ENCODE results near the gene COL27A1. TPM values are rescaled to one million over a fixed set of nuclear protein-coding genes. Genes with fewer than 3 reads are reported as not detected.

The COL27A1 gene
- total and polyA plus RNA-seq, 9 of the 15 experiments (the other 6 are each of a cell fraction or from before 2014, with no cell fraction given): 0.07 TPM; not detected in 8

DNA sequence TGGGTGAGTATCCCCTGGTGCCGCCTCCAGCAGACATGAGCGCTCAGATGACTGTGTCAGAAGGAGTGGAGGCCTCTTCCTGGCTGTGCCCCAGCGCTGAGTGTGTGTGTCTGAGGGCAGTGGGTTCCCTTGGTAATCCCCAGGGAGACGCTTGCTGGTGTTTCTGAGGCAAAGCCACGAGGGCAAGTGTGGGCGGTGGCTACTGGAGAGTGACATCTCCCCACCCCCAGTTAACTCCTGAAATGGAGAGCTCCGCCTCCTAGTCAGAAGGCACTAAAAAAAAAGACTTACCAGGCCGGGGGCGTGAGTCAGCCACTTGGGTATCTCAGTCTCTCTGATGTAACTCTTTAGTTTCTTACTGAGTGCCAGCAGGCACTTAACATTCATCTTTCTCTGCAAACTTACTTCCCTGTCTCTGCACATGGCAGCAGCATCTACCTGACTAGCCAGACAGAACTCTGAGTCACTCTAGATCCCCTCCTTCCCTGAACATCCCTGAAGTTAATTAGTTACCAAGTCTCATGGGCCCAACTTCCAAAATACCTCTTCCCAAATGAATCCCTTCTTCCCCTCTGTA is 193.7 kb downstream of the COL27A1 start (continued):
- TF ChIP-seq CREB5 (CRISPR knock-in tag; IDR thresholded peaks at IDR 0.05) (no peak), ZNF263 (CRISPR knock-in tag; IDR thresholded peaks at IDR 0.05; ENCODE audit: borderline replicate concordance) (no peak), RBM34 (IDR thresholded peaks at IDR 0.05; ENCODE audit: borderline replicate concordance, insufficient read depth, low read length) (no peak), FOXA1 (IDR thresholded peaks at IDR 0.05; ENCODE audit: borderline replicate concordance) (no peak), DDX20 (tag; IDR thresholded peaks at IDR 0.05; ENCODE audit: low read depth) (no peak), PBX2 (CRISPR knock-in tag; IDR thresholded peaks at IDR 0.05; ENCODE audit: low read depth) (no peak), PBX2 (tag; conservative IDR thresholded peaks at IDR 0.05; ENCODE audit: low read depth) (peak; percentile 77), EZH2 (IDR thresholded peaks at IDR 0.05; ENCODE audit: borderline replicate concordance, low read depth, low read length) (no peak), ZNF146 (CRISPR knock-in tag; IDR thresholded peaks at IDR 0.05; ENCODE audit: unreplicated experiment) (no peak), ZNF280A (IDR thresholded peaks at IDR 0.05; ENCODE audit: low read depth, partially characterized antibody) (no peak), RFX1 (IDR thresholded peaks at IDR 0.05) (peak; percentile 83), FOSL1 (tag; conservative IDR thresholded peaks at IDR 0.05) (peak; percentile 67), BMI1 (IDR thresholded peaks at IDR 0.05; ENCODE audit: low read length) (no peak), TEAD1 (CRISPR knock-in tag; IDR thresholded peaks at IDR 0.05) (peak in 1 of 2 experiments; percentile 56; a peak in 1 of 4 replicates), MAFG (tag; conservative IDR thresholded peaks at IDR 0.05) (peak; percentile 26; the same call in 1 of the 2 replicates)
- TF ChIP-seq, protein P1, sequence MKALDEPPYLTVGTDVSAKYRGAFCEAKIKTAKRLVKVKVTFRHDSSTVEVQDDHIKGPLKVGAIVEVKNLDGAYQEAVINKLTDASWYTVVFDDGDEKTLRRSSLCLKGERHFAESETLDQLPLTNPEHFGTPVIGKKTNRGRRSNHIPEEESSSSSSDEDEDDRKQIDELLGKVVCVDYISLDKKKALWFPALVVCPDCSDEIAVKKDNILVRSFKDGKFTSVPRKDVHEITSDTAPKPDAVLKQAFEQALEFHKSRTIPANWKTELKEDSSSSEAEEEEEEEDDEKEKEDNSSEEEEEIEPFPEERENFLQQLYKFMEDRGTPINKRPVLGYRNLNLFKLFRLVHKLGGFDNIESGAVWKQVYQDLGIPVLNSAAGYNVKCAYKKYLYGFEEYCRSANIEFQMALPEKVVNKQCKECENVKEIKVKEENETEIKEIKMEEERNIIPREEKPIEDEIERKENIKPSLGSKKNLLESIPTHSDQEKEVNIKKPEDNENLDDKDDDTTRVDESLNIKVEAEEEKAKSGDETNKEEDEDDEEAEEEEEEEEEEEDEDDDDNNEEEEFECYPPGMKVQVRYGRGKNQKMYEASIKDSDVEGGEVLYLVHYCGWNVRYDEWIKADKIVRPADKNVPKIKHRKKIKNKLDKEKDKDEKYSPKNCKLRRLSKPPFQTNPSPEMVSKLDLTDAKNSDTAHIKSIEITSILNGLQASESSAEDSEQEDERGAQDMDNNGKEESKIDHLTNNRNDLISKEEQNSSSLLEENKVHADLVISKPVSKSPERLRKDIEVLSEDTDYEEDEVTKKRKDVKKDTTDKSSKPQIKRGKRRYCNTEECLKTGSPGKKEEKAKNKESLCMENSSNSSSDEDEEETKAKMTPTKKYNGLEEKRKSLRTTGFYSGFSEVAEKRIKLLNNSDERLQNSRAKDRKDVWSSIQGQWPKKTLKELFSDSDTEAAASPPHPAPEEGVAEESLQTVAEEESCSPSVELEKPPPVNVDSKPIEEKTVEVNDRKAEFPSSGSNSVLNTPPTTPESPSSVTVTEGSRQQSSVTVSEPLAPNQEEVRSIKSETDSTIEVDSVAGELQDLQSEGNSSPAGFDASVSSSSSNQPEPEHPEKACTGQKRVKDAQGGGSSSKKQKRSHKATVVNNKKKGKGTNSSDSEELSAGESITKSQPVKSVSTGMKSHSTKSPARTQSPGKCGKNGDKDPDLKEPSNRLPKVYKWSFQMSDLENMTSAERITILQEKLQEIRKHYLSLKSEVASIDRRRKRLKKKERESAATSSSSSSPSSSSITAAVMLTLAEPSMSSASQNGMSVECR (CRISPR knock-in tag; IDR thresholded peaks at IDR 0.05): 0 out of 2 replicates have a peak, but pooled peaks have one; percentile 39

All from K562 (cell line).